ENCODE results near the gene TNFRSF1B.
A peak's percentile ranks its signal among the peaks of the same experiment; 100 is the strongest.

Gene TNFRSF1B

GRCh38 chr1:12166834-12167492, at the start of gene TNFRSF1B:
Gene TNFRSF1B, plus strand, starts transcription at chr1:12166991. Its CDS starts 101 bp downstream, at chr1:12167092.
- peak in 1 of 2 donors; percentile 53 for DNase-seq (ENCODE audit: extremely low read depth in 1 of 2, low read depth in 1 of 2)

GRCh38 chr1:12121212-12122003, 45.4 kb upstream of the TNFRSF1B start:
- DNase-seq (ENCODE audit: extremely low read depth in 1 of 2, low read depth in 1 of 2) = no peak

GRCh38 chr1:12123172-12123571, 43.6 kb upstream of the TNFRSF1B start:
- DNase-seq (ENCODE audit: extremely low read depth in 1 of 2, low read depth in 1 of 2) = no peak

GRCh38 chr1:12124693-12125421, 41.9 kb upstream of the TNFRSF1B start:
- DNase-seq (ENCODE audit: extremely low read depth in 1 of 2, low read depth in 1 of 2) = peak; percentile 64 to 65

- DNase-seq (ENCODE audit: extremely low read depth in 1 of 2, low read depth in 1 of 2) = no peak
These were observed 41.1 kb upstream of the TNFRSF1B start for GRCh38 chr1:12125422-12126355.

GRCh38 chr1:12126781-12127180, 40.0 kb upstream of the TNFRSF1B start:
- no peak for DNase-seq (ENCODE audit: extremely low read depth in 1 of 2, low read depth in 1 of 2)

GRCh38 chr1:12127206-12127810, 39.5 kb upstream of the TNFRSF1B start:
- DNase-seq (ENCODE audit: extremely low read depth in 1 of 2, low read depth in 1 of 2) = no peak

GRCh38 chr1:12128120-12128519, 38.7 kb upstream of the TNFRSF1B start:
- DNase-seq (ENCODE audit: extremely low read depth in 1 of 2, low read depth in 1 of 2) = no peak

- no peak for DNase-seq (ENCODE audit: extremely low read depth in 1 of 2, low read depth in 1 of 2)
These were observed 37.2 kb upstream of the TNFRSF1B start for GRCh38 chr1:12129624-12130023.

GRCh38 chr1:12130466-12131130, 36.2 kb upstream of the TNFRSF1B start:
- DNase-seq (ENCODE audit: extremely low read depth in 1 of 2, low read depth in 1 of 2) = no peak

- no peak for DNase-seq (ENCODE audit: extremely low read depth in 1 of 2, low read depth in 1 of 2)
These were observed 34.7 kb upstream of the TNFRSF1B start for GRCh38 chr1:12132078-12132477.

GRCh38 chr1:12134716-12135115, 32.1 kb upstream of the TNFRSF1B start:
- DNase-seq (ENCODE audit: extremely low read depth in 1 of 2, low read depth in 1 of 2) = no peak

- DNase-seq (ENCODE audit: extremely low read depth in 1 of 2, low read depth in 1 of 2) = no peak
These were observed 31.2 kb upstream of the TNFRSF1B start for GRCh38 chr1:12135612-12136011.

- DNase-seq (ENCODE audit: extremely low read depth in 1 of 2, low read depth in 1 of 2) = no peak
These were observed 29.7 kb upstream of the TNFRSF1B start for GRCh38 chr1:12136916-12137610.

GRCh38 chr1:12138196-12139168, 28.3 kb upstream of the TNFRSF1B start:
- no peak for DNase-seq (ENCODE audit: extremely low read depth in 1 of 2, low read depth in 1 of 2)

GRCh38 chr1:12140016-12140415, 26.8 kb upstream of the TNFRSF1B start:
- no peak for DNase-seq (ENCODE audit: extremely low read depth in 1 of 2, low read depth in 1 of 2)

- no peak for DNase-seq (ENCODE audit: extremely low read depth in 1 of 2, low read depth in 1 of 2)
These were observed 26.2 kb upstream of the TNFRSF1B start for GRCh38 chr1:12140515-12141162.

Data from activated CD8-positive, alpha-beta memory T cell treated with anti-CD3 and anti-CD28 coated beads for 1 hour (primary cell).